A673 (cell line): Measurements from ENCODE around the gene GGT7.

Source experiments
- CTCF ChIP-seq: fragments of 300-800, 200-600 bp; sonication (generic); conservative IDR thresholded peaks from 2 replicates; pipeline ENCODE4 v1.5.1; 2017; ENCODE audit warnings: low read depth, mild to moderate bottlenecking, antibody characterized with exemption, low read length, moderate library complexity, mixed read lengths
- EZH2 ChIP-seq: fragments of 200-600 bp; sonication (generic); IDR thresholded peaks from 2 replicates; pipeline ENCODE4 v1.6.1; 2017; ENCODE audit warnings: borderline replicate concordance, low read depth, mild to moderate bottlenecking, mixed read lengths, antibody characterized with exemption, low read length; ENCODE audit not compliant: poor library complexity, severe bottlenecking

DNA sequence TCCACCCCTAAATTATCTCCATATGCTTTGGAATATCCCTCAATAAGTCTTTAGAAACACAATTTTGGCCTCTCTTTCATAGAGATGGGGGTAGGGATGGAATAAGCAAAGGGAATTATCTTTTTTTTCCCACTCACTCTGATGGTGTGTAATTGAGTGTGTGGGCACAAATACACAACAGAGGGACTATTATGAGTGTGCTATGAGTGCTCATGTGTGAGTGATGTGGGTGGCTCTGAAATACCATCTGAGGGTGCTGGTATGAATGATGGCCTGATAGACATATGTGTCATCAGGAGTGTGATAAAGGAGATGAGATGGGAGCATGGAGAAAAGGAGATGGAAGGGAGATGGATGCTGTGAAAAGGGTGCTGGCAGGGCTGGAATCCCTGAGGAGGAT lies 47.4 kb upstream of the GGT7 start:
- TF ChIP-seq EZH2 (no peak), CTCF (no peak)
